ENCODE data around the gene COX19. TPM values are rescaled to one million over a fixed set of nuclear protein-coding genes. Genes with fewer than 3 reads are reported as not detected.

Gene COX19
- 5.5 and 7.4 TPM in 2 replicates for total RNA-seq (ENCODE audit: low replicate concordance)

GRCh38 chr7:974820-975681 is at the start of gene COX19:
TSS of gene COX19 (minus strand) at chr7:975549. CDS start at chr7:975509, 40 bp downstream.

GRCh38 chr7:983004-983615 is 7.8 kb upstream of the COX19 start, which contains the start of gene CYP2W1:
TSS of gene CYP2W1 (plus strand) at chr7:983181. CDS start at chr7:983212, 31 bp downstream.

GRCh38 chr7:954330-955238 is 20.8 kb downstream of the COX19 start, which contains the start of gene ADAP1:
TSS of gene ADAP1 (minus strand) at chr7:954680. CDS start at chr7:954477, 203 bp downstream.

Other genes with a start within 250 kb of the COX19 start
- 9.2 and 9.8 TPM in 2 replicates for gene DNAAF5, start 248.8 kb downstream of the COX19 start, total RNA-seq (ENCODE audit: low replicate concordance)
- gene PRKAR1B, start 248.3 kb downstream of the COX19 start, total RNA-seq (ENCODE audit: low replicate concordance): 14.9 and 26.8 TPM in 2 replicates
- 131 and 176 TPM in 2 replicates for gene SUN1, start 143.1 kb downstream of the COX19 start, total RNA-seq (ENCODE audit: low replicate concordance)
- gene GET4, start 99.0 kb downstream of the COX19 start, total RNA-seq (ENCODE audit: low replicate concordance): 19.4 and 29.1 TPM in 2 replicates
- gene ADAP1, start 20.9 kb downstream of the COX19 start, total RNA-seq (ENCODE audit: low replicate concordance): 2.3 and 4.0 TPM in 2 replicates
- not detected in 2 replicates for gene CYP2W1, start 7.6 kb upstream of the COX19 start, total RNA-seq (ENCODE audit: low replicate concordance)
- gene GPR146, start 69.0 kb upstream of the COX19 start, total RNA-seq (ENCODE audit: low replicate concordance): 1.3 and 6.8 TPM in 2 replicates
- 0.83 and 7.1 TPM in 2 replicates for gene GPER1, start 112.6 kb upstream of the COX19 start, total RNA-seq (ENCODE audit: low replicate concordance)
- 10.1 and 28.6 TPM in 2 replicates for gene ZFAND2A, start 184.6 kb upstream of the COX19 start, total RNA-seq (ENCODE audit: low replicate concordance)

Measured in smooth muscle cell of the coronary artery (primary cell).